Spleen (tissue), 7 donors: ENCODE data around the gene STK24.

Source experiments
- CTCF ChIP-seq, 11 experiments: fragments of 200-600 bp in 7 of 11; fragments of 450-650 bp in 4 of 11; sonication (generic) in 4 of 11; IDR thresholded peaks in 8 of 11; conservative IDR thresholded peaks in 3 of 11; 1 replicate in 7 of 11; 2 replicates in 4 of 11; pipeline versions ENCODE4 v1.4.0 to v1.8.0; 2016 to 2021; ENCODE audit warnings: antibody characterized with exemption in 11 of 11, inconsistent platforms in 4 of 11, mild to moderate bottlenecking in 1 of 11
- POLR2AphosphoS5 ChIP-seq, 3 donors: sonication (generic); formaldehyde crosslinking; IDR thresholded peaks; one replicate each; pipeline ENCODE4 v1.5.1; 2017; ENCODE audit warnings: antibody characterized with exemption in 3 of 3
- donor health status: DM: no; HTN: no; CAD: no; lungs with moderate emphysema.
- donor health status: DM: no; HTN: no; CAD: no.
- donor health status: DM: no; HTN: no; CAD: no.

DNA sequence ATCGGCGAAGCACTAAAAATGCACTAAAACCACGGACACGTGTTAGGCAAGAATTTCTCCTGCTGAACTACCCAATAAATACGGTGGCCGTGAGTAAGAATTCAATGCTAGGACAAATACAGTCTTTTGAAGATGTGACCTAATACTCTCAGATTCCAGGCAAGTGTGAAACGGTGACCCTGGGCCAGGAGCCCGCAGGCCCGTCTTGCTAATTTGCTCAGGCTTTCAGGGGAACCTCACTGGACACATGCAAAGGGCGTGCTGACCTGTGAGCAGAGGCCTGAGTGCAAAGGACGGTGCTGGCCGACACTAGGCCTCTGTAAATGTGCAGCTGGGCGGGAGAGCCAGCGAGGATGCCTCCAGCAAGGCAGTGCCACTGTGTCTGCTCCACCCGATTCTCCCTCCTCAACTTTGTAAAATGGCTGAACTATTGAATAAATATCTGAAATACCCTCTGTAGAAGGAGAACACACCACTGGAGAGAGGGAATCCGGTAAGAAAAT, 70.1 kb downstream of the STK24 start:
- no peak for TF ChIP-seq CTCF (IDR thresholded peaks at IDR 0.05 in 8 of 11, conservative IDR thresholded peaks at IDR 0.05 in 3 of 11)
- no peak for TF ChIP-seq POLR2AphosphoS5 (IDR thresholded peaks at IDR 0.05)
